Measurements from ENCODE around the gene RAB33B. TPM values are rescaled to one million over a fixed set of nuclear protein-coding genes. Genes with fewer than 3 reads are reported as not detected.

Gene RAB33B
- total RNA-seq, 1 donor from 2014 or later, result 5.0 TPM

GRCh38 chr4:139450586-139450985 is 3.3 kb upstream of the RAB33B start:
- Mint-ChIP-seq H3K4me3 (ENCODE audit: unreplicated experiment) (no peak overlapping the region), H3K27ac (ENCODE audit: unreplicated experiment) (no peak overlapping the region), H3K4me1 (ENCODE audit: low read depth, unreplicated experiment) (peaks cover 8% of the 10 kb centered on the region), H3K36me3 (ENCODE audit: unreplicated experiment) (peaks cover 17% of the 10 kb centered on the region), H3K27me3 (ENCODE audit: unreplicated experiment) (no peaks in the 10 kb centered on the region), H3K9me3 (ENCODE audit: unreplicated experiment) (peaks cover 21% of the 10 kb centered on the region)
- TF ChIP-seq CTCF (IDR thresholded peaks at IDR 0.05; ENCODE audit: partially characterized antibody, unreplicated experiment), result no peak
- no peak for DNase-seq

GRCh38 chr4:139451997-139452396 is 1.9 kb upstream of the RAB33B start:
- Mint-ChIP-seq H3K27me3 (ENCODE audit: unreplicated experiment) (no peaks in the 10 kb centered on the region), H3K4me3 (ENCODE audit: unreplicated experiment) (peak overlapping the region; percentile 98), H3K4me1 (ENCODE audit: low read depth, unreplicated experiment) (peaks cover 13% of the 10 kb centered on the region), H3K27ac (ENCODE audit: unreplicated experiment) (no peak overlapping the region), H3K9me3 (ENCODE audit: unreplicated experiment) (peaks cover 18% of the 10 kb centered on the region), H3K36me3 (ENCODE audit: unreplicated experiment) (peaks cover 11% of the 10 kb centered on the region)
- TF ChIP-seq CTCF (IDR thresholded peaks at IDR 0.05; ENCODE audit: partially characterized antibody, unreplicated experiment), result no peak
- DNase-seq, result no peak

GRCh38 chr4:139453041-139453370 is 915 bp upstream of the RAB33B start:
- peaks cover 11% of the 10 kb centered on the region for H3K36me3 Mint-ChIP-seq (ENCODE audit: unreplicated experiment)
- peak overlapping the region; percentile 95 for H3K27ac Mint-ChIP-seq (ENCODE audit: unreplicated experiment)
- peak; percentile 30 for TF ChIP-seq CTCF (IDR thresholded peaks at IDR 0.05; ENCODE audit: partially characterized antibody, unreplicated experiment)
- no peak for DNase-seq
- no peaks in the 10 kb centered on the region for H3K27me3 Mint-ChIP-seq (ENCODE audit: unreplicated experiment)
- peaks cover 15% of the 10 kb centered on the region for H3K9me3 Mint-ChIP-seq (ENCODE audit: unreplicated experiment)
- H3K4me3 Mint-ChIP-seq (ENCODE audit: unreplicated experiment), result peak overlapping the region; percentile 98
- H3K4me1 Mint-ChIP-seq (ENCODE audit: low read depth, unreplicated experiment), result peaks cover 13% of the 10 kb centered on the region

- Mint-ChIP-seq H3K4me1 (ENCODE audit: low read depth, unreplicated experiment) (peaks cover 15% of the 10 kb centered on the region), H3K9me3 (ENCODE audit: unreplicated experiment) (peaks cover 15% of the 10 kb centered on the region), H3K27ac (ENCODE audit: unreplicated experiment) (peak overlapping the region; percentile 95), H3K4me3 (ENCODE audit: unreplicated experiment) (peak overlapping the region; percentile 98), H3K36me3 (ENCODE audit: unreplicated experiment) (peaks cover 10% of the 10 kb centered on the region), H3K27me3 (ENCODE audit: unreplicated experiment) (no peaks in the 10 kb centered on the region)
- DNase-seq, result peak; percentile 96
- no peak for TF ChIP-seq CTCF (IDR thresholded peaks at IDR 0.05; ENCODE audit: partially characterized antibody, unreplicated experiment)
Observed at GRCh38 chr4:139453371-139454110, 380 bp upstream of the RAB33B start.

GRCh38 chr4:139455126-139455538 is 1.2 kb downstream of the RAB33B start:
- H3K36me3 Mint-ChIP-seq (ENCODE audit: unreplicated experiment), result no peaks in the 10 kb centered on the region
- H3K9me3 Mint-ChIP-seq (ENCODE audit: unreplicated experiment), result peaks cover 15% of the 10 kb centered on the region
- peaks cover 15% of the 10 kb centered on the region for H3K4me1 Mint-ChIP-seq (ENCODE audit: low read depth, unreplicated experiment)
- no peak for TF ChIP-seq CTCF (IDR thresholded peaks at IDR 0.05; ENCODE audit: partially characterized antibody, unreplicated experiment)
- no peaks in the 10 kb centered on the region for H3K27me3 Mint-ChIP-seq (ENCODE audit: unreplicated experiment)
- H3K27ac Mint-ChIP-seq (ENCODE audit: unreplicated experiment), result no peak overlapping the region
- DNase-seq, result no peak
- H3K4me3 Mint-ChIP-seq (ENCODE audit: unreplicated experiment), result peak overlapping the region; percentile 92

All from glutamatergic neuron (in vitro differentiated cells).